Activated CD8-positive, alpha-beta memory T cell treated with anti-CD3 and anti-CD28 coated beads, Interleukin-2, amount 50 U/mL, for 24 hours (primary cell): ENCODE measurements around the gene RPP38.

Experiments
- DNase-seq: peaks from one replicate; pipeline ENCODE4 v3.0.0-alpha.2; 2020; ENCODE audit errors: extremely low read depth

RPP38 gene

GRCh38 chr10:15112657-15113056, 15.5 kb downstream of the RPP38 start:
- DNase-seq: no peak

- no peak for DNase-seq
Measured at GRCh38 chr10:15113766-15114165, 16.6 kb downstream of the RPP38 start.

GRCh38 chr10:15116225-15116624, 19.1 kb downstream of the RPP38 start:
- DNase-seq: no peak

- DNase-seq: no peak
Measured at GRCh38 chr10:15118615-15119014, 21.5 kb downstream of the RPP38 start.

- no peak for DNase-seq
Measured at GRCh38 chr10:15120523-15120922, 23.4 kb downstream of the RPP38 start.

- no peak for DNase-seq
Measured at GRCh38 chr10:15121707-15122106, 24.6 kb downstream of the RPP38 start.

GRCh38 chr10:15122477-15123030, 25.4 kb downstream of the RPP38 start:
- no peak for DNase-seq

GRCh38 chr10:15123749-15124184, 26.6 kb downstream of the RPP38 start:
- DNase-seq: no peak

GRCh38 chr10:15124190-15124589, 27.0 kb downstream of the RPP38 start:
- no peak for DNase-seq

GRCh38 chr10:15124908-15125307, 27.8 kb downstream of the RPP38 start:
- DNase-seq: no peak

GRCh38 chr10:15131330-15131729, 34.2 kb downstream of the RPP38 start:
- DNase-seq: no peak

GRCh38 chr10:15136129-15137035, 39.2 kb downstream of the RPP38 start:
- no peak for DNase-seq

GRCh38 chr10:15137036-15137359, 39.8 kb downstream of the RPP38 start:
- DNase-seq: no peak

- no peak for DNase-seq
Measured at GRCh38 chr10:15137636-15138035, 40.5 kb downstream of the RPP38 start.

- no peak for DNase-seq
Measured at GRCh38 chr10:15140698-15141097, 43.5 kb downstream of the RPP38 start.

GRCh38 chr10:15141136-15142054, 44.2 kb downstream of the RPP38 start:
- no peak for DNase-seq

GRCh38 chr10:15144788-15145187, 47.6 kb downstream of the RPP38 start:
- no peak for DNase-seq

GRCh38 chr10:15146366-15146765, 49.2 kb downstream of the RPP38 start:
- no peak for DNase-seq

GRCh38 chr10:15147594-15148392, 50.6 kb downstream of the RPP38 start:
- no peak for DNase-seq

- no peak for DNase-seq
Measured at GRCh38 chr10:15149042-15149771, 52.1 kb downstream of the RPP38 start.

GRCh38 chr10:15150563-15150962, 53.4 kb downstream of the RPP38 start:
- no peak for DNase-seq
